ENCODE data around the gene GDAP2. TPM values are rescaled to one million over a fixed set of nuclear protein-coding genes. Genes with fewer than 3 reads are reported as not detected.

Gene GDAP2
- total and polyA plus RNA-seq, 2 of the 4 experiments (the other 2 are of a cell fraction), result 5.4 to 27.1 TPM

GRCh38 chr1:117892512-117892911 is 36.9 kb downstream of the GDAP2 start:
- CTCF ChIA-PET, result no interaction called here
- H3K27me3 ChIP-seq (ENCODE audit: control insufficient read depth, insufficient read depth, low read length), result no peaks in the 10 kb centered on the region
- H3K36me3 ChIP-seq (ENCODE audit: control insufficient read depth, insufficient read depth, low read length), result peaks cover 2% of the 10 kb centered on the region; the same call in 1 of the 2 replicates
- H2BK120ac ChIP-seq (ENCODE audit: low read depth, low read length), result peak overlapping the region; percentile 54; the same call in 1 of the 2 replicates
- peak overlapping the region; percentile 65; the same call in 1 of the 2 replicates for H2BK20ac ChIP-seq (ENCODE audit: low read depth, low read length)
- no peaks in the 10 kb centered on the region for H4K20me1 ChIP-seq (ENCODE audit: insufficient read depth, low read length)
- peaks cover 8 to 31% of the 10 kb centered on the region in 2 experiments for H3K79me1 ChIP-seq (ENCODE audit: low read depth in 1 of 2, low read length in 2 of 2)
- no peak overlapping the region for H3K4me2 ChIP-seq (ENCODE audit: low read depth, low read length)
- WGBS, 2 experiments (ENCODE audit: extremely low coverage in 2 of 2, insufficient read length in 1 of 2), result no CpG with 5 or more reads among the region's 2 CpGs
- no peak overlapping the region for H3K9ac ChIP-seq (ENCODE audit: low read depth, low read length)
- no peak overlapping the region for H3K27ac ChIP-seq (ENCODE audit: insufficient read depth, low read length)
- no TSS peak for BruUV-seq (replicated peaks)
- intact Hi-C loops (cut with micrococcal nuclease), result loop anchor here (10.0 kb wide), 2 partner anchors 578 to 818 kb away; no protein-coding TSS in a partner anchor
- no peak overlapping the region for H4K5ac ChIP-seq (ENCODE audit: low read depth, low read length)
- peak overlapping the region; percentile 47; the same call in 1 of the 2 replicates for H3K18ac ChIP-seq (ENCODE audit: low read depth, low read length)
- ATAC-seq (ENCODE audit: low read depth), result no peak
- H2AK5ac ChIP-seq (ENCODE audit: low read depth, low read length), result no peak overlapping the region
- in situ Hi-C loops (cut with MboI; ENCODE audit: low sequenced_read_pairs), result loop anchor here (25.0 kb wide), 1 partner anchor 130 kb away; no protein-coding TSS in a partner anchor
- H3K9me3 ChIP-seq (ENCODE audit: control insufficient read depth, insufficient read depth, low read length), result no peaks in the 10 kb centered on the region
- peaks cover 3% of the 10 kb centered on the region; the same call in 1 of the 2 replicates for H3K9me1 ChIP-seq (ENCODE audit: insufficient read depth, low read length)
- no peak for TF ChIP-seq CEBPB (IDR thresholded peaks at IDR 0.05; ENCODE audit: low read depth, low read length)
- TF ChIP-seq CHD1 (IDR thresholded peaks at IDR 0.05; ENCODE audit: low read depth, low read length), result no peak
- TF ChIP-seq RAD21 (IDR thresholded peaks at IDR 0.05; ENCODE audit: low read length), result no peak
- TF ChIP-seq MAZ (IDR thresholded peaks at IDR 0.05; ENCODE audit: borderline replicate concordance, low read depth, low read length), result no peak
- TF ChIP-seq MXI1 (IDR thresholded peaks at IDR 0.05; ENCODE audit: borderline replicate concordance, low read depth, low read length), result no peak
- no peak for TF ChIP-seq USF2 (IDR thresholded peaks at IDR 0.05; ENCODE audit: low read depth, low read length)
- no peak for TF ChIP-seq RCOR1 (IDR thresholded peaks at IDR 0.05; ENCODE audit: insufficient replicate concordance, low read length)
- no peak for TF ChIP-seq RFX5 (IDR thresholded peaks at IDR 0.05; ENCODE audit: low read depth, low read length)
- TF ChIP-seq ELK1 (IDR thresholded peaks at IDR 0.05; ENCODE audit: borderline replicate concordance, low read depth, low read length), result no peak
- no peak for TF ChIP-seq MAFK (IDR thresholded peaks at IDR 0.05; ENCODE audit: low read depth, low read length)
- no peak for TF ChIP-seq FOS (IDR thresholded peaks at IDR 0.05; ENCODE audit: low read depth, low read length)
- TF ChIP-seq CTCF (conservative IDR thresholded peaks at IDR 0.05; ENCODE audit: low read depth, low read length), result no peak
- no peak for TF ChIP-seq SMC3 (IDR thresholded peaks at IDR 0.05; ENCODE audit: low read depth, low read length)
- TF ChIP-seq POLR2A (IDR thresholded peaks at IDR 0.05; ENCODE audit: low read depth, low read length), result no peak
- TF ChIP-seq NFE2L2 (IDR thresholded peaks at IDR 0.05; ENCODE audit: low read depth, low read length), result no peak
- TF ChIP-seq BHLHE40 (IDR thresholded peaks at IDR 0.05; ENCODE audit: low read depth, low read length), result no peak
- no peak overlapping the region for H2AK9ac ChIP-seq (replicated peaks; ENCODE audit: low read depth, low read length, poor library complexity)
- no peak overlapping the region for H3K4me3 ChIP-seq (ENCODE audit: insufficient read depth, low read depth, low read length)
- H4K91ac ChIP-seq (ENCODE audit: insufficient read depth, low read depth, low read length), result 0 out of 2 replicates have a peak overlapping the region, but pooled peaks have one; percentile 44
- H3K23ac ChIP-seq (ENCODE audit: low read depth, low read length), result no peak overlapping the region
- H2BK5ac ChIP-seq (ENCODE audit: low read depth, low read length, poor library complexity, severe bottlenecking), result no peak overlapping the region
- no peak overlapping the region for H2BK15ac ChIP-seq (ENCODE audit: low read depth, low read length)
- dilution Hi-C loops (cut with HindIII; ENCODE audit: low sequenced_read_pairs, unreplicated experiment), result no loop called here
- no peak for DNase-seq
- H3K4ac ChIP-seq (ENCODE audit: low read depth, low read length), result peak overlapping the region; percentile 63; the same call in 1 of the 2 replicates
- H3K4me1 ChIP-seq (ENCODE audit: control insufficient read depth, insufficient read depth, low read length), result peaks cover 4% of the 10 kb centered on the region; the same call in 1 of the 2 replicates
- POLR2A ChIA-PET (ENCODE audit: unreplicated experiment), result no interaction called here
- peak overlapping the region in 1 of 2 experiments; percentile 69; a peak in 1 of 4 replicates for H4K8ac ChIP-seq (ENCODE audit: low read depth in 2 of 2, low read length in 2 of 2)
- H3K14ac ChIP-seq (replicated peaks; ENCODE audit: low read depth, low read length), result no peak overlapping the region; the same call in 1 of the 2 replicates
- no peak overlapping the region for H2AFZ ChIP-seq (replicated peaks; ENCODE audit: low read length, poor library complexity)
- no peak overlapping the region for H3K56ac ChIP-seq (ENCODE audit: extremely low read depth, insufficient read depth, low read length)
